GM23248 (cell line): Measurements from ENCODE around the gene ERO1A. TPM values are rescaled to one million over a fixed set of nuclear protein-coding genes. Genes with fewer than 3 reads are reported as not detected.

Source experiments
- DNase-seq: peaks from one replicate; pipeline ENCODE4 v3.0.0-alpha.2; 2015
- H2AFZ ChIP-seq: fragments of 200-600 bp; sonication (generic); 2 replicates; pipeline ENCODE4 v1.6.1; 2016; ENCODE audit warnings: antibody characterized with exemption
- H3F3A ChIP-seq: fragments of 200-600 bp; sonication (generic); 2 replicates; pipeline ENCODE4 v1.6.1; 2016; ENCODE audit warnings: mild to moderate bottlenecking, antibody characterized with exemption, mixed run types; ENCODE audit not compliant: insufficient read depth
- H3K27ac ChIP-seq: fragments of 200-600 bp; sonication (generic); 2 replicates; pipeline ENCODE4 v1.5.1; 2016; ENCODE audit warnings: mild to moderate bottlenecking
- H3K27me3 ChIP-seq: fragments of 200-600 bp; sonication (generic); replicated peaks from 2 replicates; pipeline ENCODE4 v1.6.1; 2016; ENCODE audit warnings: mild to moderate bottlenecking; ENCODE audit not compliant: insufficient read depth
- H3K36me3 ChIP-seq: fragments of 200-600 bp; sonication (generic); 2 replicates; pipeline ENCODE4 v1.6.1; 2016; ENCODE audit warnings: low read depth, mild to moderate bottlenecking
- H3K4me1 ChIP-seq: fragments of 200-600 bp; sonication (generic); 2 replicates; pipeline ENCODE4 v1.6.1; 2016; ENCODE audit warnings: mild to moderate bottlenecking; ENCODE audit not compliant: insufficient read depth
- H3K4me2 ChIP-seq: fragments of 200-600 bp; sonication (generic); one replicate; pipeline ENCODE4 v1.6.1; 2016; ENCODE audit warnings: mild to moderate bottlenecking; ENCODE audit not compliant: unreplicated experiment
- H3K4me3 ChIP-seq: fragments of 200-600 bp; sonication (generic); 2 replicates; pipeline ENCODE4 v1.5.1; 2016; ENCODE audit warnings: mild to moderate bottlenecking
- H3K79me2 ChIP-seq: fragments of 200-600 bp; sonication (generic); 2 replicates; pipeline ENCODE4 v1.6.1; 2016; ENCODE audit warnings: mild to moderate bottlenecking; ENCODE audit not compliant: insufficient read depth
- H3K9ac ChIP-seq: fragments of 200-600 bp; sonication (generic); 2 replicates; pipeline ENCODE4 v1.6.1; 2016; ENCODE audit warnings: mild to moderate bottlenecking
- H3K9me2 ChIP-seq: fragments of 200-600 bp; sonication (generic); 2 replicates; pipeline ENCODE4 v1.6.1; 2016; ENCODE audit warnings: mixed run types, mild to moderate bottlenecking, moderate library complexity; ENCODE audit not compliant: insufficient read depth
- H3K9me3 ChIP-seq: fragments of 200-600 bp; sonication (generic); one replicate; pipeline ENCODE4 v1.6.1; 2017; ENCODE audit warnings: low read depth
- H4K20me1 ChIP-seq: fragments of 200-600 bp; sonication (generic); 2 replicates; pipeline ENCODE4 v1.6.0; 2016; ENCODE audit not compliant: insufficient read depth
- EZH2 ChIP-seq: fragments of 200-600 bp; sonication (generic); IDR thresholded peaks from 2 replicates; pipeline ENCODE4 v1.6.1; 2018; ENCODE audit warnings: antibody characterized with exemption, mild to moderate bottlenecking; ENCODE audit not compliant: insufficient read depth, poor library complexity, severe bottlenecking
- EZH2phosphoT487 ChIP-seq: fragments of 200-600 bp; sonication (generic); IDR thresholded peaks from 2 replicates; pipeline ENCODE4 v1.6.1; 2018; ENCODE audit warnings: antibody characterized with exemption, moderate library complexity, mild to moderate bottlenecking, low read depth; ENCODE audit not compliant: insufficient read depth
- WGBS, 2 experiments: methylation state at CpG; one replicate each; pipeline ENCODE4 v1.1.6; 2015 to 2017; ENCODE audit warnings: low lambda C conversion rate in 2 of 2, low coverage in 1 of 2; ENCODE audit errors: missing lambda C conversion rate in 2 of 2; 5-methylcytosine and 5-hydroxymethylcytosine counted together
- in situ Hi-C: fragments of 300-500 bp; cut with MboI; formaldehyde crosslinking; loops from 2 replicates; pipeline ENCODE4 v1.15.0; 2020
- polyA plus RNA-seq: library from polyadenylated mRNA; unstranded; fragments of >200 nt; fragmentation: Nextera tagmentation; extraction: Ambion mirVana; gene quantifications from 2 replicates; pipeline ENCODE4 v1.2.1, GENCODE V29; 2016
- total RNA-seq: library from RNA; depleted of rRNA; stranded (reverse); fragments of >200 nt; shearing (Covaris generic); gene quantifications from 2 replicates; pipeline ENCODE4 v1.2.3, GENCODE V29; 2014; rRNA removed

The ERO1A gene
- 82.7 and 91.1 TPM in 2 replicates for total RNA-seq
- 45.1 and 48.6 TPM in 2 replicates for polyA plus RNA-seq

GRCh38 chr14:52695481-52696091 lies at the start of gene ERO1A:
ERO1A (minus strand) TSS chr14:52695558; CDS start chr14:52695481, 77 bp downstream.
- peaks cover 18% of the 10 kb centered on the region; the same call in 1 of the 2 replicates for H3F3A ChIP-seq
- in situ Hi-C loops = no loop called here

GRCh38 chr14:52741865-52742264 lies 46.5 kb upstream of the ERO1A start:
- Histone ChIP-seq H3K9me3 (no peaks in the 10 kb centered on the region), H3F3A (peaks cover 20% of the 10 kb centered on the region), H3K4me2 (peak overlapping the region; percentile 9), H3K4me1 (peaks cover 15% of the 10 kb centered on the region), H3K27me3 (no peaks in the 10 kb centered on the region), H3K36me3 (peaks cover 10% of the 10 kb centered on the region; the same call in 1 of the 2 replicates), H3K79me2 (peaks cover 92% of the 10 kb centered on the region), H2AFZ (peak overlapping the region; percentile 55; the same call in 1 of the 2 replicates), H3K9ac (peak overlapping the region; percentile 26; the same call in 1 of the 2 replicates), H3K27ac (peak overlapping the region; percentile 67), H4K20me1 (no peaks in the 10 kb centered on the region), H3K9me2 (no peaks in the 10 kb centered on the region), H3K4me3 (no peak overlapping the region)
- TF ChIP-seq EZH2phosphoT487 = no peak
- TF ChIP-seq EZH2 = no peak
- no peak for DNase-seq
- in situ Hi-C loops = no loop called here

More at GRCh38 chr14:52695481-52696091, at the start of gene ERO1A:
- Histone ChIP-seq H3K27ac (peak within 1 kb of the TSS; percentile 97), H2AFZ (peak within 1 kb of the TSS; percentile 80), H4K20me1 (no peaks in the 10 kb centered on the region; the same call in 1 of the 2 replicates), H3K9ac (peak within 1 kb of the TSS; percentile 97), H3K4me2 (peak within 1 kb of the TSS; percentile 98), H3K9me2 (no peaks in the 10 kb centered on the region), H3K4me1 (peaks cover 25% of the 10 kb centered on the region), H3K9me3 (no peaks in the 10 kb centered on the region), H3K4me3 (peak within 1 kb of the TSS; percentile 96), H3K36me3 (no peaks in the 10 kb centered on the region), H3K79me2 (peaks cover 47% of the 10 kb centered on the region), H3K27me3 (no peaks in the 10 kb centered on the region)
- peak; percentile 94 for DNase-seq
- TF ChIP-seq EZH2 (no peak), EZH2phosphoT487 (no peak)
- WGBS, 2 experiments = 1% methylated on average over 22 to 78 of the region's 78 CpGs

- no peaks in the 10 kb centered on the region for H3K9me2 ChIP-seq
- no peaks in the 10 kb centered on the region for H3K9me3 ChIP-seq
- H3K27ac ChIP-seq = no peak overlapping the region
- peaks cover 5% of the 10 kb centered on the region; the same call in 1 of the 2 replicates for H3K36me3 ChIP-seq
- no peak overlapping the region for H3K9ac ChIP-seq
- TF ChIP-seq EZH2phosphoT487 (no peak), EZH2 (no peak)
- no peak overlapping the region for H3K4me2 ChIP-seq
- WGBS, 2 experiments = 95 to 97% methylated on average over 1 of the region's 1 CpG
- no peak overlapping the region for H3K4me3 ChIP-seq
- H4K20me1 ChIP-seq = no peaks in the 10 kb centered on the region
- DNase-seq = no peak
- in situ Hi-C loops = no loop called here
- peaks cover 97% of the 10 kb centered on the region for H3K79me2 ChIP-seq
- peaks cover 20% of the 10 kb centered on the region for H3F3A ChIP-seq
- no peaks in the 10 kb centered on the region for H3K27me3 ChIP-seq
- H2AFZ ChIP-seq = no peak overlapping the region
- peaks cover 22% of the 10 kb centered on the region for H3K4me1 ChIP-seq
These were observed 45.4 kb upstream of the ERO1A start for GRCh38 chr14:52740751-52741150.

- Histone ChIP-seq H3K27me3 (no peaks in the 10 kb centered on the region), H3K9ac (no peak overlapping the region), H3K4me1 (peaks cover 22% of the 10 kb centered on the region), H3K4me3 (no peak overlapping the region), H3K4me2 (no peak overlapping the region), H2AFZ (no peak overlapping the region), H3K9me2 (no peaks in the 10 kb centered on the region), H4K20me1 (no peaks in the 10 kb centered on the region), H3K27ac (no peak overlapping the region), H3K79me2 (peaks cover 99% of the 10 kb centered on the region), H3K36me3 (no peaks in the 10 kb centered on the region), H3K9me3 (no peaks in the 10 kb centered on the region), H3F3A (peaks cover 20% of the 10 kb centered on the region)
- in situ Hi-C loops = no loop called here
- no peak for TF ChIP-seq EZH2phosphoT487
- no peak for TF ChIP-seq EZH2
- no peak for DNase-seq
These were observed 43.1 kb upstream of the ERO1A start for GRCh38 chr14:52738409-52738808.
